ENCODE results near the gene HLA-DQB2.

HLA-DQB2 gene

DNA sequence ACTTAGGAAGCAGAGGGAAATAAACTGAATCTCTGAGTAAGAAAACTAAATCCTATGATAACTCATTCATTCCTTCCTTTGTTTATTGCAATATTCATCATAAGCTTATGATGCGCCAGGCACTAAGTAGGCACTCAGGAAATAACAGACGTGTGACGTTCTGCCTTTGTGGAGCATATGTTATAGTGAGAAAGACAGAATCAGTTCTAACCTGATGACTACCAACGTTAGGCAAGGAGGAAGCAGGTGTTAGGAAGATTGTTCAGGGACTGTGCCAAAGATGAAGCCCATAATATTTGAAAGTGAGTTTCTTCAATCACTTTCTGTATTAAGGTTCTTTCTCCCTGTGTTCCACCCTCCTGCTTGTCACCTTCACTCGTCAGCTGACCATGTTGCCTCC lies 18.6 kb downstream of the HLA-DQB2 start:
- DNase-seq, result no peak

DNA sequence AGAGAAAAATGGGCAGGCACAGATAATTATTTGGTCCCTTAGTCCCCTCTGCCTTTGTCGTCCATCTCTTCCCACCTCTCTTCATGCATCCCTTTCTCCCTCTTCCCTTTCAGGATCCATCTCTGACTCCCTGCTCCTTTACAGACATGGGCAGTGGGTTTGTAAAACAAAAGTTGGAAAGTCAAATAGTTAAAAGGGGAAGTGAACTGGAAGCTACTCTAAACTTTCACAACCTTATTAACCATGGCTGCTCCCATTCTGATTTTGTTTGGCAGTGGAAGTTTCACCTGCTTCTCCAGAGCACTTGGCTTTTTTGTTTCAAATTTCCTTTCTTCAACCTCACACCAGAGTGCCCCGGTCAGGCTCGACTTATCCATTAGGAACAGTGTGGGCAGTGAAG lies 21.0 kb downstream of the HLA-DQB2 start:
- DNase-seq, result no peak

DNA sequence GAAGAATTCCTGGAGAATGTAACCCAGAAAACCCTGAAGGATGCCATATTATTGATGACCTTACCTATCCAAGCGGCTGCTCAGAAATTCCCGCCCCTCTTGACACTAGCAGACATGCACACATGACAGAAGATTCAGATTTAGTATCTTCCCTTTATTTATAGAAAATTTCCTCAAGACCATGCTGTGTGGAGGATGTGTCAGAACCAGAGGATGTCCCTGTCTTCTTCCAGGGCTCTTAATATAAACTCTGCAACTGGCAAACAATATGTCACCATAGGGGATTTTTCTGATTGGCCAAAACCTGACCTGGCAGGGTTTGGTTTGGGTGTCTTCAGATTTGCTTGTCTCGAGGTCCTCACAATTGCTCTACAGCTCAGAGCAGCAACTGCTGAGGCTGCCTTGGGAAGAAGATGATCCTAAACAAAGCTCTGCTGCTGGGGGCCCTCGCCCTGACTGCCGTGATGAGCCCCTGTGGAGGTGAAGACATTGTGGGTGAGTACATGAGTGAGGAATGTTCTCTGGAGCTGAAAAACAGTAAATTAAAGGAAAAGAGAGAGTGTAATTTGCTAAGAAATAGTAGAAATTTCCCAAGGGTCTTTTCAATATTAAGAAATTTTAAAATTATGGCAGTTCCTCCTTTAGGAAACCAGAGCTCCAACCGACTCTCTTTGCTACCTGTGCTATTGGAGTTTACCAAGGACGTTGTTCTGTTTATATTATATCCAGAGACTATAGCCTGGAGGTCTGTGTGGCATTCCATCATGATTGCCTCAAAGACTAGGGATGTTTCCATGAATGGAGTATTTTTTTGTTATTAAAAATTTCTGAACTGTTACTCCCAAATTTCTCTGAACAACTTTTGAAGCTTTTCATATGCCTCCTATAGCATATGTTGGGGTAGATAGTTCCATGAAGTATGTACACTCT lies 22.0 kb downstream of the HLA-DQB2 start, which contains the start of gene HLA-DQA2:
Gene HLA-DQA2, plus strand, starts transcription at position 361 of the 930 bp plus-strand sequence. Its CDS starts 53 bp downstream, at position 414.
- DNase-seq, result no peak

DNA sequence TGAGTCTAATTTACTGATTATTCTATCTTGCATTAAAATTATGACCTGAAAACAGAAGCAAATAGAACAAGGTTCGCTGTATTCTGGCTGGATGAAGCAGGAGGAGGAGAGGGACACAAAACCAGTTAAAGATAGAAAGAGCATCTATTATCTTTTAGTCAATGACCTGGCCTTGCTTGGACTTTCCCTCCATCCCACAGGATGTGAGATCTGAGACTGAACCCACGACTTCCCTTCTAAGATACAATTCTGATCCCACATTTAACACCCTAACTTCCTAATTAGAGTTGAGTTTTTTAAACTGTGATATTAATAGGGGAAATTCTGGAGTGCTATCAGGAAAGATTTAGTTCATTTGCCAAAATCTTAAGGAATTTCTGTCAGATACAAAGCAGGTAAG lies 25.2 kb downstream of the HLA-DQB2 start:
- DNase-seq, result no peak

DNA sequence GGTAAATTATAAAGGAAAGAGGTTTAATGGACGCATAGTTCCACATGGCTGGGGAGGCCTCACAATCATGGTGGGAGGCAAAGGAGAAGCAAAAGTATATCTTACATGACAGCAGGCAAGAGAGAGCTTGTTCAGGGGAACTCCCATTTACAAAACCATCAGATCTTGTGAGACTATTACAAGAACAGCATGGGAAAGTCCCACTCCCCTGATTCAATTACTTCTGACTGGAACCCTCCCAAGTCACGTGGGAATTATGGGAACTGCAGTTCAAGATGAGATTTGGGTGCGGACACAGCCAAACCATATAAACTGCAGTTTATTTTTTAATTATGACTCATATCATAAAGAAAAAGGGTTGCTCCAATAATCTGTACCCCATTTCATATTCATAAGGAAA lies 44.5 kb downstream of the HLA-DQB2 start:
- DNase-seq, result no peak

DNA sequence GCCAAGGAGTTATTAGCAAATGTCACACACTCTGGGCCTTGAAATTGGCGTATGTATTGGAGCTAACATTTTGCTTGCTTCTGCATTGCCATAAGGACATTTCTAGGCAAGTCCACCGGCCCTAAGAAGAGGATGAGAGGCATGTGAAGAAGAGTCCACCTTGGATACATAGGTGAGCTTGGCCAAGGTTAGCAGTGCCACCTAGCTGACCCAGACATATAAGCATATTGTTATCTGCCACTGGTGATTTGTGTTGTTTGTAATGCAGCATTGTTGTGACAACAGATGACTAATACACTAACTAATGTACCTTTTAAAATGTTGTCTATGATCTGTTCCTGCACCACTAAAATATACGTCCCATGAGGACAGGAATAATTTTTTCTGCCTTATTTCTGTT lies 46.9 kb downstream of the HLA-DQB2 start:
- DNase-seq, result no peak

DNA sequence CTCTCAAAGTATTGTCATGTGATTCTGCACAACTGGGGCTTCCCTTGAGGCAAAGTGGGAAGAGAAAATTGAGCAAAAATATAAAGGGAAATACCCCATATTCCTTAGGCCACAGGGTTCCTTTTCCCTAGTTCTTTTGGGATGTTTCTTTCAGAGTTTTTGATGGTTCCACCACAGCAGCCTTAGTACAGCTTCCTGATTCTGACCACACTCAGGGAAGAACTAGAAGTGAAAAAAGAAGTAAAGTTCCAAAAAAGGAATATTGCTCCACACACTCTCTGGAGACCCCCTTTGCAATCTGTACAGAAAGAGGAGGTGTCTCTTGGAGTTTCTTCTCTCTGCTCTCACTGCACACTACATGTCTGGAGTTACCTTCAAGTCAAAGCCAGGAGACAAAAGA lies 50.1 kb downstream of the HLA-DQB2 start:
- DNase-seq, result no peak

DNA sequence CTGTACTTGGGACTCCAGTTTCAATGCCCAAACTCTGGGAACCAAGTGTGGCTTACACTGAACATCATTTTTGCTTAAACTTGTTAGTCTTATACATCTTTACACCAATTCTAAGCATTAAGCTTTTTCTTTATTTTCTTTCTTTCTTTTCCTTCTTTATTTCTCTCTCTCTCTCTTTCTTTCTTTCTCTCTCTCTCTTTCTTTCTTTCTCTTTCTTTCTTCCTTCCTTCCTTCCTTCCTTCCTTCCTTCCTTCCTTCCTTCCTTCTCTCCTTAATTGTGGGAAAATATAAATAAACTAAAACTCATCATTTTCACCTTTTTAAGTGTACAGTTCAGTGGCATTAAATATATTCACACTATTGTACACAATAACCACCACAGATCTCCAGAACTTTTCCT lies 53.7 kb downstream of the HLA-DQB2 start:
- DNase-seq, result no peak
